H9 (cell line): Measurements from ENCODE around the gene GAK. TPM values are rescaled to one million over a fixed set of nuclear protein-coding genes. Genes with fewer than 3 reads are reported as not detected.

Source experiments
- DNase-seq: peaks from one replicate; pipeline ENCODE4 v3.0.0-alpha.2; 2017
- H2AFZ ChIP-seq: one replicate; pipeline ENCODE4 v1.6.1; 2013; ENCODE audit warnings: mild to moderate bottlenecking, low read length, control low read depth, moderate library complexity
- H2AK5ac ChIP-seq: 2 replicates; pipeline ENCODE4 v1.6.1; 2013; ENCODE audit warnings: low read length, control low read depth, mixed read lengths; ENCODE audit not compliant: insufficient read length
- H2BK120ac ChIP-seq: one replicate; pipeline ENCODE4 v1.6.1; 2013; ENCODE audit warnings: low read depth, mild to moderate bottlenecking, low read length, control low read depth, inconsistent platforms; ENCODE audit not compliant: poor library complexity, severe bottlenecking
- H2BK12ac ChIP-seq: 2 replicates; pipeline ENCODE4 v1.6.1; 2013; ENCODE audit warnings: low read length, control low read depth, mixed read lengths, low read depth; ENCODE audit not compliant: insufficient read length
- H2BK15ac ChIP-seq: 2 replicates; pipeline ENCODE4 v1.6.1; 2013; ENCODE audit warnings: low read depth, low read length, control low read depth
- H2BK20ac ChIP-seq: one replicate; pipeline ENCODE4 v1.6.1; 2013; ENCODE audit warnings: low read depth, mild to moderate bottlenecking, low read length, control low read depth, inconsistent platforms; ENCODE audit not compliant: poor library complexity, severe bottlenecking
- H2BK5ac ChIP-seq: 2 replicates; pipeline ENCODE4 v1.6.1; 2013; ENCODE audit warnings: low read length, control low read depth, mixed read lengths; ENCODE audit not compliant: insufficient read length
- H3K14ac ChIP-seq: 2 replicates; pipeline ENCODE4 v1.6.1; 2013; ENCODE audit warnings: low read length, control low read depth; ENCODE audit not compliant: insufficient read depth
- H3K18ac ChIP-seq: 2 replicates; pipeline ENCODE4 v1.6.1; 2013; ENCODE audit warnings: low read depth, mild to moderate bottlenecking, mixed read lengths, low read length, control low read depth; ENCODE audit not compliant: insufficient read length
- H3K23ac ChIP-seq: 2 replicates; pipeline ENCODE4 v1.6.1; 2013; ENCODE audit warnings: low read length, control low read depth, mixed read lengths, low read depth; ENCODE audit not compliant: insufficient read length
- H3K23me2 ChIP-seq: 2 replicates; pipeline ENCODE4 v1.6.1; 2013; ENCODE audit warnings: low read depth, mild to moderate bottlenecking, mixed read lengths, low read length, control low read depth; ENCODE audit not compliant: insufficient read length, poor library complexity, severe bottlenecking
- H3K27ac ChIP-seq: 2 replicates; pipeline ENCODE4 v1.5.1; 2013; ENCODE audit warnings: low read length, control low read depth, mixed read lengths, low read depth; ENCODE audit not compliant: insufficient read length
- H3K27me3 ChIP-seq: 2 replicates; pipeline ENCODE4 v1.6.1; 2013; ENCODE audit warnings: low read length, control low read depth, inconsistent platforms; ENCODE audit not compliant: insufficient read depth
- H3K4ac ChIP-seq: 2 replicates; pipeline ENCODE4 v1.6.1; 2013; ENCODE audit warnings: low read depth, mild to moderate bottlenecking, control low read depth, inconsistent platforms, low read length, moderate library complexity
- H3K4me1 ChIP-seq: 2 replicates; pipeline ENCODE4 v1.6.1; 2013; ENCODE audit warnings: low read length, control low read depth, inconsistent platforms; ENCODE audit not compliant: insufficient read depth
- H3K4me2 ChIP-seq: 2 replicates; pipeline ENCODE4 v1.6.1; 2013; ENCODE audit warnings: low read length, control low read depth, mixed read lengths; ENCODE audit not compliant: insufficient read length, insufficient read depth
- H3K56ac ChIP-seq: 2 replicates; pipeline ENCODE4 v1.6.1; 2013; ENCODE audit warnings: low read depth, mild to moderate bottlenecking, mixed read lengths, low read length, control low read depth; ENCODE audit not compliant: insufficient read length
- H3K79me1 ChIP-seq: 2 replicates; pipeline ENCODE4 v1.6.1; 2013; ENCODE audit warnings: low read depth, mild to moderate bottlenecking, moderate library complexity, low read length, control low read depth, inconsistent platforms; ENCODE audit not compliant: insufficient read depth, poor library complexity, severe bottlenecking
- H3K79me2 ChIP-seq: 2 replicates; pipeline ENCODE4 v1.6.1; 2013; ENCODE audit warnings: low read length, control low read depth, inconsistent platforms; ENCODE audit not compliant: insufficient read depth
- H3K9ac ChIP-seq: 2 replicates; pipeline ENCODE4 v1.6.1; 2013; ENCODE audit warnings: low read length, control low read depth, mixed read lengths; ENCODE audit not compliant: insufficient read length; ENCODE audit errors: extremely low read depth
- H3K9me3 ChIP-seq: one replicate; pipeline ENCODE4 v1.6.1; 2013; ENCODE audit warnings: low read depth, low read length, inconsistent platforms; ENCODE audit not compliant: control insufficient read depth
- H3T11ph ChIP-seq: one replicate; pipeline ENCODE4 v1.6.1; 2013; ENCODE audit warnings: mild to moderate bottlenecking, low read length, control low read depth, inconsistent platforms
- H4K20me1 ChIP-seq: one replicate; pipeline ENCODE4 v1.6.1; 2013; ENCODE audit not compliant: control insufficient read depth, insufficient read length, insufficient read depth
- H4K5ac ChIP-seq: 2 replicates; pipeline ENCODE4 v1.6.1; 2013; ENCODE audit warnings: low read depth, mild to moderate bottlenecking, mixed read lengths, low read length, control low read depth; ENCODE audit not compliant: insufficient read length
- H4K8ac ChIP-seq: replicated peaks from 2 replicates; pipeline ENCODE4 v1.6.1; 2013; ENCODE audit warnings: low read length, control low read depth, mixed read lengths, low read depth; ENCODE audit not compliant: insufficient read length
- H4K91ac ChIP-seq: 2 replicates; pipeline ENCODE4 v1.6.1; 2013; ENCODE audit warnings: low read depth, mild to moderate bottlenecking, moderate library complexity, mixed read lengths, low read length, control low read depth; ENCODE audit not compliant: insufficient read length
- H3K27ac Mint-ChIP-seq, 3 experiments: 2 replicates in 2 of 3; 3 replicates in 1 of 3; pipeline ENCODE4 v1.8.0; 2020 to 2021; ENCODE audit warnings: mixed read lengths in 3 of 3, mild to moderate bottlenecking in 1 of 3, moderate library complexity in 1 of 3
- H3K27me3 Mint-ChIP-seq: 2 replicates; pipeline ENCODE4 v1.8.0; 2021; ENCODE audit warnings: low read depth, mild to moderate bottlenecking, moderate library complexity, mixed read lengths
- H3K36me3 Mint-ChIP-seq, 3 experiments: 2 replicates in 2 of 3; 3 replicates in 1 of 3; pipeline ENCODE4 v1.8.0; 2020 to 2021; ENCODE audit warnings: low read depth in 3 of 3, mixed read lengths in 3 of 3; ENCODE audit not compliant: insufficient read depth in 1 of 3
- H3K4me1 Mint-ChIP-seq, 2 experiments: 2 replicates each; pipeline ENCODE4 v1.8.0; 2020; ENCODE audit warnings: mixed read lengths in 2 of 2
- H3K4me3 Mint-ChIP-seq, 2 experiments: 2 replicates in 1 of 2; 3 replicates in 1 of 2; pipeline ENCODE4 v1.8.0; 2020 to 2021; ENCODE audit warnings: mild to moderate bottlenecking in 2 of 2, mixed read lengths in 2 of 2, moderate library complexity in 1 of 2
- H3K9me3 Mint-ChIP-seq, 2 experiments: 2 replicates in 1 of 2; 3 replicates in 1 of 2; pipeline ENCODE4 v1.8.0; 2020; ENCODE audit warnings: mild to moderate bottlenecking in 2 of 2, mixed read lengths in 2 of 2, moderate library complexity in 1 of 2
- WGBS: extraction: QIAGEN DNeasy Blood & Tissue Kit; methylation state at CpG from one replicate; pipeline ENCODE4 v1.1.7; 2013; ENCODE audit warnings: missing lambda C conversion rate, low lambda C conversion rate, mixed read lengths; ENCODE audit not compliant: insufficient read length; ENCODE audit errors: extremely low coverage; 5-methylcytosine and 5-hydroxymethylcytosine counted together
- total RNA-seq: library from RNA; stranded (reverse); gene quantifications from 2 replicates; pipeline ENCODE4 v1.2.1, GENCODE V29; 2021
- TF ChIP-seq, protein P1 (sequence below): fragments of 200-600 bp; sonication (generic); conservative IDR thresholded peaks from 3 replicates; pipeline ENCODE4 v1.8.0; 2021; ENCODE audit warnings: antibody characterized with exemption, mild to moderate bottlenecking

GAK gene
- total RNA-seq, 1 experiment from 2014 or later, result 80.7 TPM

DNA sequence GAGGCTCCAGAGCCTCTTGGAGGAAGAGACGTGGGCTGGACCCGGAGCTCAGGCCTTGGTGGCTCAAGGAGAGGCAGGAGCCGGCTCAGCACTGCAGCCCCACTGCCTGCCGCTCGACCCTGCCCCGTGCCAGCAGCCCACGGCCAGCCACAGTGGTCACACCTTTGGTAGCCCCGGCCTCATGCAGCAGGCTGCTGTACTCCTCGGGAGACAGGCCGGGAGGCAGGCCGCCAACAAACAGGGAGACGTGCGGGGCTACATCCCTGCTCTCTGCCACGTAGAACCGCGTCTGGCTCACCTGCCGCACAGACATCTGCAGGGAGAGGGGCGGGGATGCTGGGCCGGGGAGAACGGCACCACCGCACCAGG lies 33.6 kb upstream of the GAK start:
- H3K4me1 ChIP-seq, result no peaks in the 10 kb centered on the region
- peak overlapping the region in 1 of 2 experiments; percentile 20; a peak in 1 of 5 replicates for H3K4me3 Mint-ChIP-seq

More for the DNA sequence above, 33.6 kb upstream of the GAK start:
- no CpG with 5 or more reads among the region's 21 CpGs for WGBS
- Histone ChIP-seq H3K9me3 (no peaks in the 10 kb centered on the region), H4K20me1 (no peaks in the 10 kb centered on the region), H3K18ac (no peak overlapping the region), H3K27me3 (no peaks in the 10 kb centered on the region; the same call in 1 of the 2 replicates), H4K8ac (no peak overlapping the region), H4K91ac (no peak overlapping the region), H2BK12ac (no peak overlapping the region), H3T11ph (no peak overlapping the region), H2BK120ac (no peak overlapping the region), H3K23me2 (no peaks in the 10 kb centered on the region), H2AFZ (no peak overlapping the region), H2BK20ac (no peak overlapping the region), H3K79me1 (no peaks in the 10 kb centered on the region), H2BK5ac (no peak overlapping the region), H3K4ac (no peak overlapping the region), H3K23ac (no peak overlapping the region), H3K27ac (no peak overlapping the region), H3K4me2 (no peak overlapping the region), H4K5ac (no peak overlapping the region), H2BK15ac (no peak overlapping the region), H3K9ac (no peak overlapping the region), H3K56ac (no peak overlapping the region), H2AK5ac (no peak overlapping the region), H3K79me2 (no peaks in the 10 kb centered on the region), H3K14ac (no peak overlapping the region)
- Mint-ChIP-seq H3K9me3 (no peaks in the 10 kb centered on the region), H3K27me3 (no peaks in the 10 kb centered on the region), H3K27ac (no peak overlapping the region), H3K4me1 (peaks cover 0 to 2% of the 10 kb centered on the region in 2 experiments; a peak in 1 of 4 replicates), H3K36me3 (no peaks in the 10 kb centered on the region)
- no peak for DNase-seq
- TF ChIP-seq, protein P1, sequence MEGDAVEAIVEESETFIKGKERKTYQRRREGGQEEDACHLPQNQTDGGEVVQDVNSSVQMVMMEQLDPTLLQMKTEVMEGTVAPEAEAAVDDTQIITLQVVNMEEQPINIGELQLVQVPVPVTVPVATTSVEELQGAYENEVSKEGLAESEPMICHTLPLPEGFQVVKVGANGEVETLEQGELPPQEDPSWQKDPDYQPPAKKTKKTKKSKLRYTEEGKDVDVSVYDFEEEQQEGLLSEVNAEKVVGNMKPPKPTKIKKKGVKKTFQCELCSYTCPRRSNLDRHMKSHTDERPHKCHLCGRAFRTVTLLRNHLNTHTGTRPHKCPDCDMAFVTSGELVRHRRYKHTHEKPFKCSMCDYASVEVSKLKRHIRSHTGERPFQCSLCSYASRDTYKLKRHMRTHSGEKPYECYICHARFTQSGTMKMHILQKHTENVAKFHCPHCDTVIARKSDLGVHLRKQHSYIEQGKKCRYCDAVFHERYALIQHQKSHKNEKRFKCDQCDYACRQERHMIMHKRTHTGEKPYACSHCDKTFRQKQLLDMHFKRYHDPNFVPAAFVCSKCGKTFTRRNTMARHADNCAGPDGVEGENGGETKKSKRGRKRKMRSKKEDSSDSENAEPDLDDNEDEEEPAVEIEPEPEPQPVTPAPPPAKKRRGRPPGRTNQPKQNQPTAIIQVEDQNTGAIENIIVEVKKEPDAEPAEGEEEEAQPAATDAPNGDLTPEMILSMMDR, result no peak
